ENCODE measurements around the gene RLIM. TPM values are rescaled to one million over a fixed set of nuclear protein-coding genes. Genes with fewer than 3 reads are reported as not detected.

RLIM gene
- total RNA-seq, 1 experiment from 2014 or later = 36.4 TPM

- CTCF ChIA-PET = no interaction called here
- Histone ChIP-seq H3K9ac (ENCODE audit: low read length) (no peak overlapping the region), H3K9me3 (ENCODE audit: control insufficient read depth in 1 of 2, insufficient read depth in 1 of 2, low read depth in 1 of 2, low read length in 2 of 2) (no peaks in the 10 kb centered on the region)
These were observed 78.1 kb downstream of the RLIM start for GRCh38 chrX:74536152-74536831.

GRCh38 chrX:74535408-74536151 is 78.8 kb downstream of the RLIM start:
- POLR2A ChIA-PET = no interaction called here
- peak; percentile 21 for DNase-seq (ENCODE audit: low read depth, low spot score)

More at GRCh38 chrX:74536152-74536831, 78.1 kb downstream of the RLIM start:
- DNase-seq (ENCODE audit: low read depth, low spot score) = no peak
- Histone ChIP-seq H2AFZ (ENCODE audit: low read depth, low read length, poor library complexity, severe bottlenecking) (no peak overlapping the region), H3K9me2 (ENCODE audit: insufficient read depth) (no peaks in the 10 kb centered on the region), H3K27ac (ENCODE audit: low read depth, low read length) (no peak overlapping the region), H3K4me1 (ENCODE audit: control insufficient read depth in 1 of 2, insufficient read depth in 2 of 2, low read length in 2 of 2) (peaks cover 0 to 6% of the 10 kb centered on the region in 2 experiments; a peak in 1 of 4 replicates), H4K20me1 (ENCODE audit: insufficient read depth) (no peaks in the 10 kb centered on the region), H3K27me3 (ENCODE audit: insufficient read depth, low read length) (no peaks in the 10 kb centered on the region), H3K36me3 (ENCODE audit: control insufficient read depth in 1 of 2, insufficient read depth in 2 of 2, low read length in 2 of 2) (no peaks in the 10 kb centered on the region), H3K4me2 (ENCODE audit: low read length) (peak overlapping the region; percentile 72), H3K4me3 (replicated peaks in 1 of 2; ENCODE audit: low read depth in 1 of 2, low read length in 2 of 2) (no peak overlapping the region), H3K79me2 (ENCODE audit: insufficient read depth, low read length) (no peaks in the 10 kb centered on the region)
- no TSS peak for BruUV-seq (replicated peaks)
- RAD21 ChIA-PET (ENCODE audit: low non-redundant PET in 1 of 2, low total read pairs in 2 of 2, uncharacterized antibody in 2 of 2, unreplicated experiment in 2 of 2) = no interaction called here
- POLR2A ChIA-PET = no interaction called here
- no peak for ATAC-seq
- no peak for TF ChIP-seq ELF1 (IDR thresholded peaks at IDR 0.05; ENCODE audit: borderline replicate concordance, low read depth)
- intact Hi-C loops (cut with micrococcal nuclease) = no loop called here

More at GRCh38 chrX:74535408-74536151, 78.8 kb downstream of the RLIM start:
- ChIA-PET CTCF (no interaction called here), RAD21 (ENCODE audit: low non-redundant PET in 1 of 2, low total read pairs in 2 of 2, uncharacterized antibody in 2 of 2, unreplicated experiment in 2 of 2) (interaction anchor here in 1 of 2 experiments (0.8 kb wide), 1 partner anchor 42 kb away, joined by 3 read pairs; no protein-coding TSS in a partner anchor)
- BruUV-seq (replicated peaks) = no TSS peak
- Histone ChIP-seq H3K4me1 (ENCODE audit: control insufficient read depth in 1 of 2, insufficient read depth in 2 of 2, low read length in 2 of 2) (peaks cover 0 to 6% of the 10 kb centered on the region in 2 experiments; a peak in 1 of 4 replicates), H3K79me2 (ENCODE audit: insufficient read depth, low read length) (no peaks in the 10 kb centered on the region), H3K9ac (ENCODE audit: low read length) (no peak overlapping the region), H2AFZ (ENCODE audit: low read depth, low read length, poor library complexity, severe bottlenecking) (peak overlapping the region; percentile 26), H3K9me2 (ENCODE audit: insufficient read depth) (no peaks in the 10 kb centered on the region), H3K9me3 (ENCODE audit: control insufficient read depth in 1 of 2, insufficient read depth in 1 of 2, low read depth in 1 of 2, low read length in 2 of 2) (no peaks in the 10 kb centered on the region), H3K27me3 (ENCODE audit: insufficient read depth, low read length) (no peaks in the 10 kb centered on the region), H3K4me2 (ENCODE audit: low read length) (peak overlapping the region; percentile 72), H4K20me1 (ENCODE audit: insufficient read depth) (no peaks in the 10 kb centered on the region), H3K27ac (ENCODE audit: low read depth, low read length) (no peak overlapping the region), H3K36me3 (ENCODE audit: control insufficient read depth in 1 of 2, insufficient read depth in 2 of 2, low read length in 2 of 2) (no peaks in the 10 kb centered on the region), H3K4me3 (replicated peaks in 1 of 2; ENCODE audit: low read depth in 1 of 2, low read length in 2 of 2) (peak overlapping the region; percentile 32 to 51)
- TF ChIP-seq FOSL1 (IDR thresholded peaks at IDR 0.05; ENCODE audit: low read depth) (no peak), CTCF (IDR thresholded peaks at IDR 0.05 in 2 of 3, conservative IDR thresholded peaks at IDR 0.05 in 1 of 3; ENCODE audit: borderline replicate concordance in 1 of 3, insufficient read depth in 1 of 3, low read depth in 2 of 3, low read length in 2 of 3) (peak; percentile 18 to 34 (median 19); a peak in 4 of 6 replicates), RAD21 (IDR thresholded peaks at IDR 0.05; ENCODE audit: low read depth) (peak; percentile 58)
- intact Hi-C loops (cut with micrococcal nuclease) = no loop called here
- peak; percentile 89 for ATAC-seq

Other genes with a start within 250 kb of the RLIM start
- 0.32 TPM for gene SLC16A2, start 193.1 kb downstream of the RLIM start, total RNA-seq (2021; ENCODE audit: unreplicated experiment)

Data from HCT116 (cell line).